ENCODE data around the gene TTC31.
"Not testable (repeated sequence)": the region's sequence is repeated elsewhere in the genome, so short reads cannot be mapped to it uniquely, and the experiment has no call there.

Gene TTC31

GRCh38 chr2:74482801-74483674, at the start of gene TTC31, which contains the start of gene CCDC142:
Gene TTC31, plus strand, starts transcription at chr2:74483081. Its CDS starts 15 bp downstream, at chr2:74483096.
Gene CCDC142, minus strand, starts transcription at chr2:74482998. Its CDS starts 161 bp downstream, at chr2:74482837.
- DNase-seq, result peak; percentile 94 to 95

GRCh38 chr2:74436111-74436805, 46.6 kb upstream of the TTC31 start:
- no peak for DNase-seq

GRCh38 chr2:74436848-74437695, 45.8 kb upstream of the TTC31 start:
- DNase-seq, result no peak

- no peak for DNase-seq
These were observed 44.6 kb upstream of the TTC31 start for GRCh38 chr2:74438248-74438647.

GRCh38 chr2:74439373-74439772, 43.5 kb upstream of the TTC31 start:
- no peak for DNase-seq

GRCh38 chr2:74439803-74440377, 43.0 kb upstream of the TTC31 start:
- peak in 1 of 2 experiments; percentile 13 for DNase-seq

GRCh38 chr2:74440378-74441169, 42.3 kb upstream of the TTC31 start:
- peak; percentile 55 to 82 for DNase-seq

GRCh38 chr2:74441170-74441689, 41.7 kb upstream of the TTC31 start:
- no peak for DNase-seq

- no peak for DNase-seq
These were observed 41.0 kb upstream of the TTC31 start, which contains the start of gene RTKN for GRCh38 chr2:74441690-74442482. Gene RTKN, minus strand, starts transcription at chr2:74441937. Its CDS starts 121 bp downstream, at chr2:74441816.

GRCh38 chr2:74442483-74443297, 40.2 kb upstream of the TTC31 start:
- not testable (repeated sequence) for DNase-seq

- no peak for DNase-seq
These were observed 38.2 kb upstream of the TTC31 start for GRCh38 chr2:74444498-74445318.

GRCh38 chr2:74447230-74447999, 35.5 kb upstream of the TTC31 start:
- no peak for DNase-seq

GRCh38 chr2:74448771-74449170, 34.1 kb upstream of the TTC31 start:
- no peak for DNase-seq

- DNase-seq, result no peak
These were observed 32.2 kb upstream of the TTC31 start for GRCh38 chr2:74450570-74451190.

- DNase-seq, result peak; percentile 90 to 95
These were observed 28.0 kb upstream of the TTC31 start, which contains the start of gene INO80B for GRCh38 chr2:74454654-74455511. Gene INO80B, plus strand, starts transcription at chr2:74455087. Its CDS starts 30 bp downstream, at chr2:74455117.

- no peak for DNase-seq
These were observed 25.7 kb upstream of the TTC31 start for GRCh38 chr2:74457129-74457548.
